ENCODE results near the gene SLC39A1. TPM values are rescaled to one million over a fixed set of nuclear protein-coding genes. Genes with fewer than 3 reads are reported as not detected.
A peak's percentile ranks its signal among the peaks of the same experiment; 100 is the strongest.

Gene SLC39A1
- total and polyA plus RNA-seq, 2 of the 4 experiments (the other 2 are of a cell fraction), result 89.1 to 97.7 TPM

DNA sequence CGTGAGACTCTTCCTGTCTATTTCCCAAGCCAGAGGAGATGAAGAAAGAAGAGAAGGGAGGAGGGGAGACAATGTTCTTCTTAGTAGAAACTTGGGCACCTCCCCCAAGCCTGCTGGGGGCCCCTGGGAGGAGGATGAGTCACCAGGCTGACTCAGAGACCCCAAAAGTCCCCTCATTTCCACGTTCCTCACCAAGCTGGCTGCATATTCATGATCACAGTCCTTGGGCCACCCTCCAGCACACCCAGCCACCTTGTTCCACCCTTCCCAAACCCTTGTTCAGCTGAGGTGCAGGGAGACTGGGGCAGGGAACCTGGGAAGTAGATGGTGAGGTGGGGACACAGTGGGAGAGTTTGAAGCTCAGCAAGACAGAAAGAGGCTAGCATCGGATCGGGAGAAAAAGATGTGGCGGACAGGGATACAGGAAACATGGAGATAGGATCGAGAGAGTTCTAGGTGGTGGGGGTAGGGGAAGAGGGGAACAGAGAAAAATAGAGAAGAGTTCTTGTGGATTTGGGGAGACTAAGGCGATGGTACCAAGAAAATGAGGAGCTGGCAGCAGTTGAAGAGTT lies 22.1 kb upstream of the SLC39A1 start:
- peak overlapping the region; percentile 97 for H3K27ac ChIP-seq (ENCODE audit: insufficient read depth, low read length)
- dilution Hi-C loops (cut with HindIII; ENCODE audit: low sequenced_read_pairs, unreplicated experiment), result no loop called here
- peak overlapping the region; percentile 59 for H3K4me3 ChIP-seq (ENCODE audit: insufficient read depth, low read depth, low read length)
- H3K23ac ChIP-seq (ENCODE audit: low read depth, low read length), result peak overlapping the region; percentile 97
- no peaks in the 10 kb centered on the region for H3K27me3 ChIP-seq (ENCODE audit: control insufficient read depth, insufficient read depth, low read length)
- H2AK5ac ChIP-seq (ENCODE audit: low read depth, low read length), result peak overlapping the region; percentile 100
- POLR2A ChIA-PET (ENCODE audit: unreplicated experiment), result interaction anchor here (0.6 kb wide), 1 partner anchor 39 kb away, joined by 3 read pairs; the partner anchor contains the start of gene DENND4B
- peak overlapping the region; percentile 98 for H4K91ac ChIP-seq (ENCODE audit: insufficient read depth, low read depth, low read length)
- H3K9me3 ChIP-seq (ENCODE audit: control insufficient read depth, insufficient read depth, low read length), result no peaks in the 10 kb centered on the region
- peaks cover 4% of the 10 kb centered on the region for H3K4me1 ChIP-seq (ENCODE audit: control insufficient read depth, insufficient read depth, low read length)
- peak overlapping the region; percentile 98 for H3K9ac ChIP-seq (ENCODE audit: low read depth, low read length)
- peak overlapping the region; percentile 100 for H2AK9ac ChIP-seq (replicated peaks; ENCODE audit: low read depth, low read length, poor library complexity)
- H3K14ac ChIP-seq (replicated peaks; ENCODE audit: low read depth, low read length), result peak overlapping the region; percentile 100
- peak overlapping the region; percentile 95 to 96 for H4K8ac ChIP-seq (ENCODE audit: low read depth in 2 of 2, low read length in 2 of 2)
- peak; percentile 88 for DNase-seq
- in situ Hi-C loops (cut with MboI; ENCODE audit: low sequenced_read_pairs), result no loop called here
- peak overlapping the region; percentile 66 for H4K5ac ChIP-seq (ENCODE audit: low read depth, low read length)
- CTCF ChIA-PET, result interaction anchor here (0.6 to 2.5 kb wide), 4 partner anchors 23 to 623 kb away, joined by 3 to 8 read pairs (median 4); partner anchors contain the start of gene SLC39A1
- H2BK15ac ChIP-seq (ENCODE audit: low read depth, low read length), result peak overlapping the region; percentile 99
- H2BK120ac ChIP-seq (ENCODE audit: low read depth, low read length), result peak overlapping the region; percentile 83
- BruUV-seq (replicated peaks), result no TSS peak
- peak; percentile 36 for ATAC-seq (ENCODE audit: low read depth)
- peak overlapping the region; percentile 99 for H3K4ac ChIP-seq (ENCODE audit: low read depth, low read length)
- H3K4me2 ChIP-seq (ENCODE audit: low read depth, low read length), result peak overlapping the region; percentile 92
- H3K18ac ChIP-seq (ENCODE audit: low read depth, low read length), result peak overlapping the region; percentile 92
- peak overlapping the region; percentile 87 for H2AFZ ChIP-seq (replicated peaks; ENCODE audit: low read length, poor library complexity)
- H3K79me1 ChIP-seq (ENCODE audit: low read depth in 1 of 2, low read length in 2 of 2), result peaks cover 24 to 40% of the 10 kb centered on the region in 2 experiments
- TF ChIP-seq MAZ (IDR thresholded peaks at IDR 0.05; ENCODE audit: borderline replicate concordance, low read depth, low read length), result peak; percentile 95
- no peak for TF ChIP-seq MXI1 (IDR thresholded peaks at IDR 0.05; ENCODE audit: borderline replicate concordance, low read depth, low read length)
- no peak for TF ChIP-seq CHD1 (IDR thresholded peaks at IDR 0.05; ENCODE audit: low read depth, low read length)
- TF ChIP-seq BHLHE40 (IDR thresholded peaks at IDR 0.05; ENCODE audit: low read depth, low read length), result peak; percentile 37; the same call in 1 of the 2 replicates
- TF ChIP-seq SMC3 (IDR thresholded peaks at IDR 0.05; ENCODE audit: low read depth, low read length), result no peak
- TF ChIP-seq RCOR1 (IDR thresholded peaks at IDR 0.05; ENCODE audit: insufficient replicate concordance, low read length), result no peak
- no peak for TF ChIP-seq NFE2L2 (IDR thresholded peaks at IDR 0.05; ENCODE audit: low read depth, low read length)
- TF ChIP-seq CEBPB (IDR thresholded peaks at IDR 0.05; ENCODE audit: low read depth, low read length), result peak; percentile 51; the same call in 1 of the 2 replicates
- TF ChIP-seq RAD21 (IDR thresholded peaks at IDR 0.05; ENCODE audit: low read length), result no peak
- TF ChIP-seq FOS (IDR thresholded peaks at IDR 0.05; ENCODE audit: low read depth, low read length), result peak; percentile 97
- peak; percentile 77 for TF ChIP-seq POLR2A (IDR thresholded peaks at IDR 0.05; ENCODE audit: low read depth, low read length)
- TF ChIP-seq, protein P1, sequence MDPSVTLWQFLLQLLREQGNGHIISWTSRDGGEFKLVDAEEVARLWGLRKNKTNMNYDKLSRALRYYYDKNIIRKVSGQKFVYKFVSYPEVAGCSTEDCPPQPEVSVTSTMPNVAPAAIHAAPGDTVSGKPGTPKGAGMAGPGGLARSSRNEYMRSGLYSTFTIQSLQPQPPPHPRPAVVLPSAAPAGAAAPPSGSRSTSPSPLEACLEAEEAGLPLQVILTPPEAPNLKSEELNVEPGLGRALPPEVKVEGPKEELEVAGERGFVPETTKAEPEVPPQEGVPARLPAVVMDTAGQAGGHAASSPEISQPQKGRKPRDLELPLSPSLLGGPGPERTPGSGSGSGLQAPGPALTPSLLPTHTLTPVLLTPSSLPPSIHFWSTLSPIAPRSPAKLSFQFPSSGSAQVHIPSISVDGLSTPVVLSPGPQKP (IDR thresholded peaks at IDR 0.05; ENCODE audit: borderline replicate concordance, low read depth, low read length), result no peak
- TF ChIP-seq MAFK (IDR thresholded peaks at IDR 0.05; ENCODE audit: low read depth, low read length), result no peak
- TF ChIP-seq, protein P2, sequence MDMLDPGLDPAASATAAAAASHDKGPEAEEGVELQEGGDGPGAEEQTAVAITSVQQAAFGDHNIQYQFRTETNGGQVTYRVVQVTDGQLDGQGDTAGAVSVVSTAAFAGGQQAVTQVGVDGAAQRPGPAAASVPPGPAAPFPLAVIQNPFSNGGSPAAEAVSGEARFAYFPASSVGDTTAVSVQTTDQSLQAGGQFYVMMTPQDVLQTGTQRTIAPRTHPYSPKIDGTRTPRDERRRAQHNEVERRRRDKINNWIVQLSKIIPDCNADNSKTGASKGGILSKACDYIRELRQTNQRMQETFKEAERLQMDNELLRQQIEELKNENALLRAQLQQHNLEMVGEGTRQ (IDR thresholded peaks at IDR 0.05; ENCODE audit: low read depth, low read length), result no peak
- TF ChIP-seq RFX5 (IDR thresholded peaks at IDR 0.05; ENCODE audit: low read depth, low read length), result no peak
- 0% methylated on average over 4 of the region's 7 CpGs; no CpG with 5 or more reads in 1 of the 2 experiments for WGBS, 2 experiments (ENCODE audit: extremely low coverage in 2 of 2, insufficient read length in 1 of 2)
- peak overlapping the region; percentile 99 for H3K56ac ChIP-seq (ENCODE audit: extremely low read depth, insufficient read depth, low read length)
- peak overlapping the region; percentile 97 for H2BK5ac ChIP-seq (ENCODE audit: low read depth, low read length, poor library complexity, severe bottlenecking)
- intact Hi-C loops (cut with micrococcal nuclease), result loop anchor here (10.0 kb wide), 1 partner anchor 481 kb away; no protein-coding TSS in a partner anchor
- H3K36me3 ChIP-seq (ENCODE audit: control insufficient read depth, insufficient read depth, low read length), result peaks cover 19% of the 10 kb centered on the region
- peaks cover 8% of the 10 kb centered on the region for H3K9me1 ChIP-seq (ENCODE audit: insufficient read depth, low read length)
- H4K20me1 ChIP-seq (ENCODE audit: insufficient read depth, low read length), result no peaks in the 10 kb centered on the region
- H2BK20ac ChIP-seq (ENCODE audit: low read depth, low read length), result peak overlapping the region; percentile 76
